ENCODE data around the gene DCAF7.
A peak's percentile ranks its signal among the peaks of the same experiment; 100 is the strongest.

DCAF7 gene

GRCh38 chr17:63561819-63562218, 11.5 kb downstream of the DCAF7 start:
- no peak overlapping the region for H3K4me3 ChIP-seq (ENCODE audit: low read depth, low read length)
- no peak for DNase-seq (ENCODE audit: low read depth)
- no peak for TF ChIP-seq MAX (IDR thresholded peaks at IDR 0.05; ENCODE audit: low read depth, low read length)
- TF ChIP-seq POLR2A (IDR thresholded peaks at IDR 0.05; ENCODE audit: extremely low read depth, insufficient read length): no peak
- TF ChIP-seq MYC (IDR thresholded peaks at IDR 0.05; ENCODE audit: low read depth, low read length): no peak
- TF ChIP-seq CTCF (IDR thresholded peaks at IDR 0.05; ENCODE audit: low read depth, low read length): no peak

GRCh38 chr17:63563339-63563738, 13.1 kb downstream of the DCAF7 start:
- no peak for DNase-seq (ENCODE audit: low read depth)
- no peak for TF ChIP-seq POLR2A (IDR thresholded peaks at IDR 0.05; ENCODE audit: extremely low read depth, insufficient read length)
- TF ChIP-seq MAX (IDR thresholded peaks at IDR 0.05; ENCODE audit: low read depth, low read length): no peak
- no peak for TF ChIP-seq MYC (IDR thresholded peaks at IDR 0.05; ENCODE audit: low read depth, low read length)
- no peak for TF ChIP-seq CTCF (IDR thresholded peaks at IDR 0.05; ENCODE audit: low read depth, low read length)
- H3K4me3 ChIP-seq (ENCODE audit: low read depth, low read length): no peak overlapping the region

- no peak for TF ChIP-seq MAX (IDR thresholded peaks at IDR 0.05; ENCODE audit: low read depth, low read length)
- TF ChIP-seq CTCF (IDR thresholded peaks at IDR 0.05; ENCODE audit: low read depth, low read length): no peak
- no peak for TF ChIP-seq MYC (IDR thresholded peaks at IDR 0.05; ENCODE audit: low read depth, low read length)
- no peak for TF ChIP-seq POLR2A (IDR thresholded peaks at IDR 0.05; ENCODE audit: extremely low read depth, insufficient read length)
- H3K4me3 ChIP-seq (ENCODE audit: low read depth, low read length): no peak overlapping the region
- no peak for DNase-seq (ENCODE audit: low read depth)
These were observed 14.3 kb downstream of the DCAF7 start for GRCh38 chr17:63564562-63564961.

- H3K4me3 ChIP-seq (ENCODE audit: low read depth, low read length): no peak overlapping the region
- TF ChIP-seq MYC (IDR thresholded peaks at IDR 0.05; ENCODE audit: low read depth, low read length) (no peak), POLR2A (IDR thresholded peaks at IDR 0.05; ENCODE audit: extremely low read depth, insufficient read length) (no peak), MAX (IDR thresholded peaks at IDR 0.05; ENCODE audit: low read depth, low read length) (no peak), CTCF (IDR thresholded peaks at IDR 0.05; ENCODE audit: low read depth, low read length) (no peak)
- DNase-seq (ENCODE audit: low read depth): no peak
These were observed 17.0 kb downstream of the DCAF7 start for GRCh38 chr17:63567229-63567628.

- no peak overlapping the region for H3K4me3 ChIP-seq (ENCODE audit: low read depth, low read length)
- DNase-seq (ENCODE audit: low read depth): no peak
- no peak for TF ChIP-seq CTCF (IDR thresholded peaks at IDR 0.05; ENCODE audit: low read depth, low read length)
These were observed 18.3 kb downstream of the DCAF7 start for GRCh38 chr17:63568563-63568962.

- peak; percentile 74 for DNase-seq (ENCODE audit: low read depth)
- no peak overlapping the region for H3K4me3 ChIP-seq (ENCODE audit: low read depth, low read length)
- TF ChIP-seq MYC (IDR thresholded peaks at IDR 0.05; ENCODE audit: low read depth, low read length) (no peak), MAX (IDR thresholded peaks at IDR 0.05; ENCODE audit: low read depth, low read length) (no peak), POLR2A (IDR thresholded peaks at IDR 0.05; ENCODE audit: extremely low read depth, insufficient read length) (no peak), CTCF (IDR thresholded peaks at IDR 0.05; ENCODE audit: low read depth, low read length) (no peak)
These were observed 21.5 kb downstream of the DCAF7 start for GRCh38 chr17:63571632-63572310.
